ENCODE data around the gene PVRIG.
"Not testable (repeated sequence)": the region's sequence is repeated elsewhere in the genome, so short reads cannot be mapped to it uniquely, and the experiment has no call there.

PVRIG gene

DNA sequence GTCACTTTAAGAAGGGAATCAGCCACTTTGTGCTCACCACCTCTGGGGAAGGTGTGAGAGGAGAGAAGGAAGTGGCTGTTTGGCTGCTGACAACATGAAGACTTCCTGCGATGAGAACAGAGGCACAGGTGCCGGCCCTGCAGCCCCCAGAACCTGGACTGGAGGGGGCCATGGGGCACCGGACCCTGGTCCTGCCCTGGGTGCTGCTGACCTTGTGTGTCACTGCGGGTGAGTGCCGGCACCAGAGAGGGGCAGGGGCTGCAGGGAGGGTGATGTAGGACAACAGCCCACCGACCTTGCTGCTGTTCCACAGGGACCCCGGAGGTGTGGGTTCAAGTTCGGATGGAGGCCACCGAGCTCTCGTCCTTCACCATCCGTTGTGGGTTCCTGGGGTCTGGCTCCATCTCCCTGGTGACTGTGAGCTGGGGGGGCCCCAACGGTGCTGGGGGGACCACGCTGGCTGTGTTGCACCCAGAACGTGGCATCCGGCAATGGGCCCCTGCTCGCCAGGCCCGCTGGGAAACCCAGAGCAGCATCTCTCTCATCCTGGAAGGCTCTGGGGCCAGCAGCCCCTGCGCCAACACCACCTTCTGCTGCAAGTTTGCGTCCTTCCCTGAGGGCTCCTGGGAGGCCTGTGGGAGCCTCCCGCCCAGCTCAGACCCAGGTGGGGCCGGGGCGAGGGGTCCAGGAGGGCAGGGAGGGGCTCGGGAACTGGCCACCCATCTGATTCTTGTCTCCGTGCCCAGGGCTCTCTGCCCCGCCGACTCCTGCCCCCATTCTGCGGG, at the start of gene PVRIG:
TSS of gene PVRIG (plus strand) at position 149 of the 785 bp plus-strand sequence. CDS start at position 171, 22 bp downstream.
- not testable (repeated sequence) for DNase-seq

DNA sequence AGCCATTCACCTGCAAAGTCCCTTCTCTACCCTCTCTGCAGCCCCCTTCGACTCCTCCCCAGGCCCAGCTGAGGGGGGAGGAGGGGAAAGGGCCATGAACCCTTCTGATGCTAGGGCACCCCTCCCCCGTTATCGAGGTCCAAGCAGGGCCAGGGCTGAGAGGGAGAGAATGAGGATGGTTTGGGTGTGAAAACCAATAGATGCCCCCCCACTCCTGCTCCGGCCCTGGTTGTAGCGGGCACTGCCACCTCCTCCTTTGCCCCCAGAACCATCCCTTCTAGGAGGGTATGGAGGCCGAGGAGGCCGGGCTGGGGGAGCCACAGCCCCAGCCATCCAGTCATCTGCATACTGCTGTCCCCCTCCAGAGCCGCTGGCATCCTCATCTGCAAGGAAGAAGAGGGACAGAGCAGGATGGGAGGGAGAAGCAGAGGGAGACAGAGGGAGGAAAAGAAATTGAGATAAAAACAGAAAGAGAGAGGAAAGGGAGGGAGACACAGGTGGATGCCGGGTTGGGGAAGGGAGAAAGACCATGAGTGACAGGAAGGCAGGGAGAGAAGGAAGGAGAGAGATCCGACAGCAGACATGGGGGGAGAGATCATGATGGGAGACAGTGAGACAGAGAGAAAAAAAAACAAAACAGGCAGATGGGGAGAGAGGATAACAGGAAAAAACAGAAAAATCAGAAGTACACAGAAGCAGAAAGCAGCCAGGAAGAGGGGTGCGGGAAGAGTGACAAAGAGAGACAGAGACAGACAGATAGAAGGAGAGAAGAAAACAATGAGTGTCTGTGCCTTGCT, 49.5 kb upstream of the PVRIG start:
- no peak for DNase-seq

DNA sequence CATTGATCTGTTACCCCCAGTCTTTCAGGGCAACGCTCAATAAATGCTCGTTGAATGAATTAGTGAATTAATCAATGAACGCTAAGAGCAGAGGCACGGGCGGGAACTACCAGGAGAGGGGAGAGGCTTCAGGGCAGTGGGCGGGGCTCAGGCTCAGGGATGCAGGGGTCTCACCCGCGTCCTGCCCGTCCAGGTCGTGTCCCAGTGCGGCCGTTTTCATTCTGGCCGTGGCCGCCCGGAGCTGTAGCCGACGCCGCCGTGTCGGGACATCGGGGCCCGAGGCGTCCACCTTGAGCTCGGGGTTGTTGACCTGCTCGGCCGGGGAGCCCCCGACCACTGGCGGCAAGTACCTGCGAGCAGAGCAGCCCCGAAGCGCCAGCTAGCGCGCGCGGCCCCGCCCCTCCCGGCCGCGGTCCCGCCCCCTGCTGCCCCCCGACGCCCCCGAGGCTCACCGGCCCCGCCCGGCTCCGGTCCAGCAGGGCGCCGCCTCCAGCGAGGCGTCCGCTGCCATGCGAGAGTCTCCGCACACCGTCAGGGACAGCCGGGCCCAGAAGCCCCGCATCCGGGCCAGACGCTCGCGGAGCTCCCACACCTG, 48.6 kb upstream of the PVRIG start:
- no peak for DNase-seq

DNA sequence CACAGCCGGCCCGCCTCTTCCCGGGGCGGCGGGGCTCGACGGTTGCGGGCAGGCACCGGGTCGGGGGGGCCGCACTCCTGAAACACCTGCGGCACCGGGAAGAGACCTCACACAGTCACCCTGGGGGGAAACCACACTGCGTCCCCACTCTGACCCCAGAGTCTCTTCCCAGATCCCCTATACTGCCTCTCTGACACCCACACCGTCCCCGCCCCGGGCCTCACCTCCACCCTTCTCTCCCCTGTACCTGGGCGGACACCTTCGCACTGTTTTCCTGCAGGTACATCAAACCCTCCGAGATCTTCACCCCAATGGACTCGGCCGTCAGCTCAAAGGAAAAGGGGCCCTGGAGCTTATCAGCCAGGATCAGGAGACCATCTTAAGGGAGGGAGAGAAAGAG, 47.9 kb upstream of the PVRIG start:
- no peak for DNase-seq

DNA sequence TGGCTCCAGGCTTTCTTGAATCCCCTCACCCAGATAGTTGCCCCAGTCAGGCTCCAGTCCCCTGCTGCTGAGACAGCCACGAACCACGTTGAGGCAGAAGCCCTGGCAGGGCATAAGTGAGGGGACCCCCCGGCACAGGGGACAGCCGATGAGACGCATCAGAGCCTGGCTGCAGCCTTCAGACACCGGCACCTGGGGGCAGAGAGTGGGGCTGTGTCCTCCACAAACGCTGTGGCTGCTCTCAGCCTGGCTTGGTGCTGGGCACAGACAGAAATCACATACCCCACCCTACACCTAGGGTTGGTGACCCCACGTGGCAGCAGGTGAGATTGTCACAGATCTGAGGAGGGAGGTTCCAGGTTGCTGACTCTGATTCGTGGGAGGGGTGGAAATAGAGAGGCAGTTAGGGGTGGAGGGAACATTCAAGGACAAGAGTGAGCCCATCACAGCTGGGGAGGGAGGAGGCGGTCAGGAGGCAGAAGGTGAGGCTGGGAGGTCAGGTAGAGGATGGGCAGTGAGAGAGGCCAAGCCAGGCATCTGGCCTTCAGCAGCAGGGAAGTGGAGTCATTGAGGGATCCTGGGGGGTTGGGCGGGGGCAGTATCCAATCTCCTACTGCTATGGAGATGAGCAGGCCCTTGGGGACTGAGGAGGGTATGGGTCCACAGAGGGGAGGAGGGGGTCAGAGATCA, 45.8 kb upstream of the PVRIG start:
- DNase-seq: no peak

DNA sequence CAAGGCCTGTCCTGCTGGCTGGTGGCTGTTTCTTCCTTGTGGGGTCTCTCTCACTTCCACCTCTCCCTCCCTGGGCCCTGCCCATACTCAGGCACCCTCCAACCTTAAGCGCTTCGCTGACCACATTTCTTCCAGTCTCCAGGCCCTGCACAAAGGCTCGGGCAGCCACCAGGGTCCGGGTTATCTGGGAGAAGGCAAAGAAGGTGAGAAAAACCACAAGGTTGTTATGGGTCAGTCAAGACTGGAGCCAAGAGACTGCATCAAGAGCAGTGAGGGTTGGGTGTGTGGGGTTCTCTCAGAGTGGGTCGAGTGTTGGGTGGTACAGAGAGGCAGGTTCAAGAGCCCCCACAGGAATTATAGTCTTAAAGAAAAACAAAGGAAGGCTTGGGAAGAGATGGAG, 45.2 kb upstream of the PVRIG start:
- DNase-seq: no peak

DNA sequence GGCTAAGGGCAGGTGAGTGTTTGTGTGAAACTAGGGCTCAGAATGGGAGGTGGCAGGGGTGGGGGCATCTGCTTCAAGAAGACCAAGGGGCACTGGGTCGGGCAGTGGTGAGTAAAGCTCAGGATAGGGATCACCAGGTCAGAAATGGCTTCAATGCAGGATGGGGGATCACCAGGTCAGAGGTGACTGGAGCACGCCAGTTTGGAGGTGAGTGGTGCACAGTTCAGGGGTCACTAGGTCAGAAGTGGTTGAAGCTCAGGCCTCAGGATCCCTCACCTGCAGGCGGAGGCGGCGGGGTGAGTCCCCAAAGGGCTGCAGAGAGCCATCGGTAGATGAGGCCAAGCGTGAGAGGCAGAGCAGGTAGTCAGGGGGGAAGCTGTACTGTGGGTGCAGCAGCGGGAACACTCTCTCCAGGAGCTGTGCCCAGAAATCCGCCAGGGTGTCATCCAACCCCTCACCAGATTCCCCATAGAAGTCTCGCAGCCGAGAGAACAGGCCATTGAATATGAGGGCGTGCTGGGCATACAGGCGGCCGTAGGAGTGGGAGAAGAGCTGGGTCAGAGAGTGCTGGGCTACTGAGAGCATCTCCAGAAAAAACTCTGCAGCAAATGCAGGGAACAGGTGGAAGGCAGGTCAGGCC, 44.3 kb upstream of the PVRIG start:
- no peak for DNase-seq

DNA sequence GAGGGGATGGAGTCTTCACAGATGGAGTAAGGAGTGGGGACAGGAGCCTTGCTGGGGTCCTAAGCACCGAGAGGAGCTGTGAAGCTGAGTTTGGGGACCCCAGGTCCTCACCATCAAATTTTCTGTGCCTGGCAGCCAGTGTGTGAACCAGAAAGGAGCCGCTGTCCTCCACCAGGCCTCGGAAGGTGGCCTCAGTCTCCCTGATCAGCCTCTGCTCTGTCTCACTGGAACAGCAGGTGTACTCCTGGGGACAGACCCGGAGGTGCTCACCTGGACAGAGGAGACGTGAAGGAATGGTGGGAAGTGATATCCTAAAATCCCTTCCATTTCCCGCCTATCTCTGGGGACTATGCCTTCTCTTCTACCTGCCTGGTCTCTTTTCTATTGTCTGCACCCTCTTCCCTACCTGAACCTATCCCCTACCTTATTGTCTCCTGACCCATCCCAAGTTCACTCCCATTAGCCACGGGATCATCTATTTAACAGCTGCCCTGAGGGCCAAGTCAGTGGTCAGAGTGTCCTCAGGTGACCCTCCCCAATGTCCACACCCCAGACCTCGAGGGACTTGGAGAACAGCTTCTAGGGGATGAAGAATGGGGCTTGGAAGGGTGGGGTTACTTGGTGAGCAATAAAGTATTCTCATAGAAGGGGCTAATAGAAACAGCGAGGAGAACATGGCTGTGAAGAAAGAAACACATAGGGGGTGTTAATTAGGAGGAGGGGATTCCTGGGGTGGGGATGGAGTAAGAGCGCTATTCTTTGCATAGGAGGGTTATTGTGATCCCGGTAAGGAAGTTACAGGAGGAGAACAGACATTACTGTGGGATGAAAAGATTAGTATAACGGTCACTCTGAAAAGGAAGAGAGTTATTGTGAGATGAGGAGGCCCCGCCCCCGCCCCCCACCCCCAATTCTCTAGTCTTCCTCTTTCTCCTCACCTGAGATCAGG, 43.4 kb upstream of the PVRIG start:
- no peak for DNase-seq

DNA sequence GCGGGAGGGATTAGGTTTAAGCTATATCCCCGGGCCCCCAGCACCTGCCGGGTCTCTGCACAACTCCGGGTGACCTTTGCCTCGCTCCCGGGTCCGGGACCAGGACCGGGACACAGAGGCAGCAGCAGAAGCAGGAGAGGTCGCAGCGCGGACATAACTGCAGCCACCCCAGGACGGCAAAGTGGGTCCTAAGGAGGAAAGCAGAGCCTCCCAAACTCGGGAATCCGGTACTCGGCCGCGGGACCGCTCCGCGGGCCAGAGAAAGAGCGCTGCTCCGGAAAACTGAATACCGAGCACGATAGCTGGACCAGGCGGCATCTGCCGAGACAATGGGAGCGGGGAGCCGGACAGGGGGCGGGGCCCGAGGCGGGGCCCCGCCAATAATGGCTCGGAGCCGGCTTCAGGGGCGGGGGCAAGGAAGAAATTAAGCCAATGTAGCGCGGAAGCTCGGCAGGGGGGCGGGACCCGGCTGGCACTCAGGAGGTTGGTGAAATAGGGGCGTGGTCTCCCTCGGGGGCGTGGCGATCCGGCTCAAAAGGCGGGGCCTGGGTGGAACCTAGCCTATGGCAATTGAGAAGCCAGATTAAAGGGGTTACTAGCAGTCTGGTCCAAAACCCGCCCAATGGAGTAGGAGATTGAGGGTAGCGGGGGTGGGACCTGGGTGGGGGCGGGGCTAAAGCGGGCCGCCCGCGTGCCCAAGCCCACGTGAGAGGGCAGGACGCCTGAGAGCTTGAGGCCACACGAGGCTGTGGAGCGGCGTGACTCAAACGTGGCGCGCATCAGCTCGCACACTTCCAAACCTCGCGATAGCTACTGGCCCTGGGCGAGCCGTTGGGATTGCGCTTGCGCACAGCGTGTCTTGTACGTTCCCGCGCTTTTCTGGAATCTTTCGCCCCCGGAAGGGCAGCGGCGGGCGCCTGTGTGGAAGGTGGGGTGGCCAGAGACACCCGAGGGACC, 42.4 kb upstream of the PVRIG start, which contains the start of the genes GPC2 and STAG3:
TSS of gene GPC2 (minus strand) at position 337 of the 957 bp plus-strand sequence. CDS start at position 155, 182 bp downstream.
TSS of gene STAG3 (plus strand) at position 874 of the 957 bp plus-strand sequence. CDS start 2,639 bp downstream, outside the sequence.
- DNase-seq: peak; percentile 91

DNA sequence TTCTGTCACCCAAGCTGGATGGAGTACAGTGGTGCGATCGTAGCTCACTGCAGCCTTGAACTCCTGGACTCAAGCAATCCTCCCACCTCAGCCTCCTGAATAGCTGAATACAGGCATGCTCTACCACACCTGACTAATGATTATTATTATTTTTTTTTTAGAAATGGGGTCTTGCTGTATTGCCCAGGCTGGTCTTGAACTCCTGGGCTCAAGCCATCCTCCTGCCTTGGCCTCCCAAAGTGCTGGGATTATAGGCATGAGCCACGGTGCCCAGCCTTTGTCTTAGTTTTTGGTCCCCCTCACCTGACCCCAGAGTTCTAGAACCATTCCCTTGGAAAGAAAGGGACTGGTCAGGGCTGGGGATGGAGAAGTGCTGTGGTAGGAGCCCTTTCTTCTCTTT, 39.7 kb upstream of the PVRIG start:
- not testable (repeated sequence) for DNase-seq

DNA sequence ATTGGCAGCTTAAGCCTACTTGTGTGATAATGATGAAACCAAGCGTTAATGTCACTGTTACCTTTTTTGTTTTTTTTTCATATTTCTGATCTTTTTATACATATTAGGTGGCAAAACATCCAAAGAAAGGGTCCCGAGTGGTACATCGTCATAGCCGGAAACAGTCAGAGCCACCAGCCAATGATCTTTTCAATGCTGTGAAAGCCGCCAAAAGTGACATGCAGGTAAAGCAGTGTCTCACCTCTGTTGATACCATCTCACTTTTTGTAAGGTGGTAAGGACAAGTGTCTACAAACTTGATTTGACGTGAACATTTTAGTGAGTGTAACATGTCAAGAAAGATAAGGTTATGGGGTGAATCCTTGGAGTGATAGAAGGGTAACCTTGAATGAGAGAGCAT, 37.1 kb upstream of the PVRIG start:
- not testable (repeated sequence) for DNase-seq

DNA sequence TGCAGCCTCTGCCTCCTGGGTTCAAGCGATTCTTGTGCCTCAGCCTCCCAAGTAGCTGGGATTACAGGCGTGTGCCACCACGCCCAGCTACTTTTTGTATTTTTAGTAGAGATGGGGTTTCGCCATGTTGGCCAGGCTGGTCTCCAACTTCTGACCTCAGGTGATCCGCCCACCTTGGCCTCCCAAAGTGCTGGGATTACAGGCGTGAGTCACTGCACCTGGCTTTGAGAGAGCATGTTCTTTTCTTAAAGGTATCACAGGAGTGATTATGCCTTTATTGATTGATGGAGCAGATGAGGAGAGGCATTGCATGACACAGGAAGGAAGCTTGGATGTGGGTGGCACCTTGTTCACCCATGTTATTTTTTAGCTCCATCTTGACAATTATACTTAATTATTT, 36.7 kb upstream of the PVRIG start:
- DNase-seq: not testable (repeated sequence)

DNA sequence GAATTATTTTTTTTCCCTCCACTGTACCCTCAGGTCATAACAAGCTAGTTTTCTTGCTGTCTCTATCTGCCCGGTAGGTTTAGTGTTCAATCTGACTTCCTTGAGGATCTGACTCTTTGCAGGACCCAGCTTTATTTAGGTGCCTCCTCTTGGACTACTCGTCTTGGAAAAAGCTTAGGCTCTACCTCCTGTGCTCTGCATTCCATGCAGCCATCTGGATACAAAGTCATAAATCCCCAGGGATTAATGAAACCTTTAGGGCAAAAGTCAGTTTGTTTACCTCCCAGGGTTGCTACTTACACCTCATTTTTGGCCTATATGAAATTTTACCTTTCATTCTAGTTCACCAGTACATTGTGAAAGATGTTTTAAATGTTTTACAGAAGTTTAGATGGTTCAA, 34.0 kb upstream of the PVRIG start:
- DNase-seq: no peak

DNA sequence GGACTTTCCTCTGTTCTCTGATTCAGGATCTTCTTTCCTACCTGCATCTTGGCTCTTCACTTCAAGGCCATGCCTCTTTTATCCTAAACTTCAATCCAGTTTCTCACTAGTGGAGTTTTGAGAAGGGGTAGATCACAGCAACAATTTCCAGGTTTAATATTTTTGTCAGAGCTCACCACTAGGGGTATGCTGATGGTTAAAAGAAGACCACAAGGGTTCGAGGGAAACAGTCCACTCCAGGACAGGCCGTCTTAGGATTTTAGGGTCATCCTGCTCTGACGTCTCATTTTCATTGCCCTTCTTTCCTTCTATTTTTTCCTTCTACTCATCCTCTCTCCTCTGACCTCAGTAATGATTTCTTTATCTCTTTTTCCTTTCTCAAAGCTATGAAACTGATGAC, 30.7 kb upstream of the PVRIG start:
- no peak for DNase-seq

DNA sequence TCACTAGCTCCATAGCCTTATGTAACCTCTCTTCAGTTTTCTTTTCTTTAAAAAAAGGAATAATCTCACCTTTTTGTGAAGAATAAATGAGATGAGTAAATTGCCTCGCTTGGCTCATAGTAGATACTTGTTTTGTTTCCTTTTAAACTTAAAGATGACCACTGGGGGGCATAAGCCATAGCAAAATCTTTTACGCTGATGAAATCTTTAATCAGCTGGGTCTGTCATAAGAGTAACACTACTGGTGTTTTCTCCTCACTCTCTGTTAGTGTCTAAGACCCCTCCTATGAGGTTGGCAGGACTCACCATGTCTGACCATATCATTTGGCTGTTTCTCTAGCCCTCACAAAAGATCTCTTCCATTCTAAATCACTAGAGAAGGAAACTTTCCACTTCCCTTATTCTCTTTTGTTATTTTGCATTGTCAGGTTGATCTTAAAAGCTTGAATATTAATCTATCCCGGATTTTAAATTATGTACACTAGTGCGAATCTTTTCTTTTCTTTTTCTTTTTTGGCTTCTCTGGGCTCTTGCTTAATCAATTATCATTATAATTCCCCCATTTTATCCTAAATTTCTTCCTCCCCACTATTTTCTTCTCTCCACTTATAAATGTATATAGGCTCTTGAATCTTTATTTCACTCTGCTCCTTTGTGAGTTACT, 29.6 kb upstream of the PVRIG start:
- DNase-seq: no peak

DNA sequence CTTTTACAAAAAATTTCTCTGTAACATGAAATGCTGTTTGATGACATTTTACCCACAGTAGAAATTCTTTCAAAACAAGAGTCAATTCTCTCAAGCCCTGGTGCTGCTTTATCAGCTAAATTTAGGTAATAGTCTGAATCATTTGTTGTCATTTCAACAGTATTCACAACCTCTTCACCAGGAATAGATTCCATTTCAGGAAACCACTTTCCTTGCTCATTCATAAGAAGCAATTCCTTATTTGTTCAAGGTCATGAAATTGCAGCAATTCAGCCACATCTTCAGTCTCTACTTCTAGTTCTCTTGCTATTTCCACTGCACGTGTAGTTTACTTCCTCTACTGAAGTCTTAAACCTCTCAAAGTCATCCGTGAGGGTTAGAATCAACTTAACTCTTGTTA, 28.0 kb upstream of the PVRIG start:
- DNase-seq: no peak

DNA sequence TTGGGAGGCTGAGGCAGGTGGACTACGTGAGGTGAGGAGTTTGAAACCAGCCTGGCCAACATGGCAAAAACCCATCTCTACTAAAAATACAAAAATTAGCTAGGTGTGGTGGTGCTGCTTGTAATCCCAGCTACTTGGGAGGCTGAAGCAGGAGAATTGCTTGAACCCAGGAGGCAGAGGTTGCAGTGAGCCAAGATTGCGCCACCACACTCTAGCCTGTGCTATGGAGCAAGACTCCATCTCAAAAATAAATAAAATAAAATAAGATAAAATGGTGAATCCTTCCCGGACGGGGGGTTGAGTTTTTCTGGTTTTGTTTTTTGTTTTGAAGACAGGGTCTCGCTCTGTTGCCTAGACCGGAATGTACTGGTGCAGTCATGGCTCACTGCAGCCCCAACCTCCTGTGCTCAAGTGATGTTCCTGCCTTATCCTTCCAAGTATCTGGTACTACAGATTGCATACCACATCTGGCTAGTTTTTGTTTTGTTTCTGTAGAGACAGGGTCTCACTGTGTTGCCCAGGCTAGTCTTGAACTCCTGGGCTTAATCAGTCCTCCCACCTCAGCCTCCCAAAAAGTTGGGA, 27.4 kb upstream of the PVRIG start:
- not testable (repeated sequence) for DNase-seq

DNA sequence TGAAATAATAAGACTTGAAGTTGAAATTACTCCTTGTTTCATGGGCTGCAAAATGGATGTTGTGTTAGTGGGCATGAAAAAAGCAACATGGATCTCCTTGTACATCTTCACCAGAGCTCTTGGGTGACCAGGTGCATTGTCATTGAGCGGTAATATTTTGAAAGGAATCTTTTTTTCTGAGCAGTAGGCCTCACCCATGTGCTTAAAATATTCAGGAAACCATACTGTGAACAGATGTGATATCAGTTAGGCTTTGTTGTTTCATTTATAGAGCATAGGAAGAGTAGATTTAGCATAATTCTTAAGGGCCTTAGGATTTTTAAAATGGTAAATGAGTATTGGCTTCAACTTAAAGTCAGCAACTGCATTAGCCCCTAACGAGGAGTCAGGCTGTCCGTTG, 26.8 kb upstream of the PVRIG start:
- DNase-seq: no peak

DNA sequence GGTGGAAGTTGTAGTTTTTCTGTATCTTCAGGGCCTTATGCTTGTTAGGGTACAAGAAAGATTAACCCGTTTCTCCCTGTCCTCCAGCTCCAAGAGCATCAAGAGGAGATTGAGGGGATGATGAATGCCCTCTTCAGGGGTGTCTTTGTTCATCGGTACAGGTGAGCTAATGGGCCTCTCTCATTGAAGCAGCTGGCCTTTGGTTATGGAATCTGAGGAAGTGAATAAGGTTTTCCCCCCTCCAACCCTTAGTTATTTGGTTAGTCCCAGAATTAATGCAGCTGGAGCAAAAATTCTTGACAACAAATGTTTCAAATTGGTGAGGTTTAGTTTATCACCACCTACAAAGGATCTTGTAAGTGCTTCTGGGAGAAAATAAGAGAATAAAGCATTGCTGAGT, 24.5 kb upstream of the PVRIG start:
- DNase-seq: no peak
